HL-60 (cell line): ENCODE measurements around the gene NCL.
A peak's percentile ranks its signal among the peaks of the same experiment; 100 is the strongest.

ENCODE experiments used
- DNase-seq, 2 experiments: peaks; one replicate each; pipeline ENCODE4 v3.0.0-alpha.2; 2010 to 2020; ENCODE audit warnings: low read depth in 1 of 2, low spot score in 1 of 2
- H3K27ac ChIP-seq: fragments of 250-450 bp; sonication (Bioruptor Pico); replicated peaks from 2 replicates; pipeline ENCODE4 v1.5.1; 2020; ENCODE audit warnings: mild to moderate bottlenecking, moderate library complexity
- H3K27me3 ChIP-seq: fragments of 250-450 bp; sonication (Bioruptor Pico); 2 replicates; pipeline ENCODE4 v1.5.1; 2021; ENCODE audit warnings: mild to moderate bottlenecking, moderate library complexity; ENCODE audit not compliant: insufficient read depth, poor library complexity, severe bottlenecking
- H3K4me3 ChIP-seq: replicated peaks from 2 replicates; pipeline ENCODE4 v1.5.1; 2011; ENCODE audit warnings: mild to moderate bottlenecking, control low read depth, low read length; ENCODE audit not compliant: insufficient read depth
- CTCF ChIP-seq: IDR thresholded peaks from one replicate; pipeline ENCODE4 v1.5.1; 2011; ENCODE audit warnings: low read length, control low read depth, inconsistent platforms; ENCODE audit not compliant: insufficient read depth
- GABPA ChIP-seq: IDR thresholded peaks from 2 replicates; pipeline ENCODE4 v1.6.1; 2012; ENCODE audit warnings: low read depth
- POLR2AphosphoS5 ChIP-seq: IDR thresholded peaks from 2 replicates; pipeline ENCODE4 v1.6.1; 2012; ENCODE audit warnings: low read depth
- REST ChIP-seq: IDR thresholded peaks from 2 replicates; pipeline ENCODE4 v1.6.1; 2012; ENCODE audit warnings: low read depth; ENCODE audit not compliant: insufficient replicate concordance
- SPI1 ChIP-seq: IDR thresholded peaks from 2 replicates; pipeline ENCODE4 v1.6.1; 2012; ENCODE audit warnings: low read depth, mild to moderate bottlenecking, borderline replicate concordance

NCL gene

DNA sequence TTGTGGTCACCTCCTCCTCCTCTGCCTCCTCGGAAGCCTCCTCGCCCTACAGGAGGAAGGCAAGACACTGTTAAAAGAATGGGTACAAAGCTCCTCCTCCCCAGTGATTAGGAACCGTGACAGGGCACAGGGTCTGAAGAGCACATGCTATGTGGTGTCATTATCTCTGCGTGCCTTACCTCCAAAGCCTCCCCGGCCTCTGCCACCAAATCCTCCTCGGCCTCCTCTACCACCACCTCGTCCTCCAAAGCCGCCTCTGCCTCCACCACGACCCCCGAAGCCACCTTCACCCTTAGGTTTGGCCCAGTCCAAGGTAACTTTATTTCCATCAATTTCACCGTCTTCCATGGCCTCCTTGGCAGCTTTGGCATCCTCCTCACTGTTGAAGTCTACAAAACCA, 9.1 kb downstream of the NCL start:
- Histone ChIP-seq H3K27me3 (no peaks in the 10 kb centered on the region), H3K27ac (no peak overlapping the region), H3K4me3 (no peak overlapping the region)
- TF ChIP-seq GABPA (no peak), SPI1 (no peak), POLR2AphosphoS5 (peak; percentile 76)
- peak; percentile 38 to 51 for DNase-seq

- Histone ChIP-seq H3K27ac (no peak overlapping the region), H3K27me3 (no peaks in the 10 kb centered on the region), H3K4me3 (no peak overlapping the region)
- DNase-seq, result peak in 1 of 2 experiments; percentile 29
- 0 out of 2 replicates have a peak, but pooled peaks have one; percentile 2 for TF ChIP-seq POLR2AphosphoS5
- TF ChIP-seq REST, result no peak
- no peak for TF ChIP-seq GABPA
- no peak for TF ChIP-seq SPI1
- TF ChIP-seq CTCF, result no peak
Measured at GRCh38 chr2:231454361-231454791, 9.9 kb downstream of the NCL start.

- TF ChIP-seq GABPA, result 0 out of 2 replicates have a peak, but pooled peaks have one; percentile 11
- peak; percentile 75 for TF ChIP-seq POLR2AphosphoS5
- TF ChIP-seq REST, result no peak
- peak overlapping the region; percentile 7 for H3K27ac ChIP-seq
- peak; percentile 22 to 28 for DNase-seq
- no peaks in the 10 kb centered on the region for H3K27me3 ChIP-seq
- H3K4me3 ChIP-seq, result no peak overlapping the region
Measured at GRCh38 chr2:231452799-231453508, 11.3 kb downstream of the NCL start.

GRCh38 chr2:231450548-231450989, 13.7 kb downstream of the NCL start:
- Histone ChIP-seq H3K4me3 (no peak overlapping the region), H3K27me3 (no peaks in the 10 kb centered on the region), H3K27ac (no peak overlapping the region)
- TF ChIP-seq POLR2AphosphoS5 (no peak), GABPA (no peak), REST (no peak), SPI1 (no peak), CTCF (no peak)
- DNase-seq, result no peak
